Trophoblast cell (in vitro differentiated cells and primary cell): ENCODE results near the gene C14orf93.

Source experiments
- DNase-seq, 2 donors: peaks; one replicate each; pipeline ENCODE4 v3.0.0-alpha.2; 2016
- H2AFZ ChIP-seq: 2 replicates; pipeline ENCODE4 v1.6.1; 2013; ENCODE audit warnings: low read length, moderate library complexity, mild to moderate bottlenecking; ENCODE audit not compliant: insufficient read depth, poor library complexity
- H2AK5ac ChIP-seq: 2 replicates; pipeline ENCODE4 v1.6.1; 2013; ENCODE audit warnings: mild to moderate bottlenecking, low read length
- H2BK120ac ChIP-seq: 2 replicates; pipeline ENCODE4 v1.6.1; 2013; ENCODE audit warnings: low read length, mild to moderate bottlenecking, moderate library complexity; ENCODE audit not compliant: insufficient read depth, poor library complexity
- H2BK12ac ChIP-seq: 2 replicates; pipeline ENCODE4 v1.6.1; 2013; ENCODE audit warnings: mild to moderate bottlenecking, low read length, moderate library complexity
- H2BK5ac ChIP-seq: 2 replicates; pipeline ENCODE4 v1.6.1; 2013; ENCODE audit warnings: low read length, low read depth, moderate library complexity, mild to moderate bottlenecking; ENCODE audit not compliant: poor library complexity
- H3K14ac ChIP-seq: 2 replicates; pipeline ENCODE4 v1.6.1; 2013; ENCODE audit warnings: mild to moderate bottlenecking, low read length
- H3K18ac ChIP-seq: 2 replicates; pipeline ENCODE4 v1.6.1; 2013; ENCODE audit warnings: mild to moderate bottlenecking, low read length
- H3K23ac ChIP-seq: 2 replicates; pipeline ENCODE4 v1.6.1; 2013; ENCODE audit warnings: low read length
- H3K27ac ChIP-seq: 2 replicates; pipeline ENCODE4 v1.5.1; 2013; ENCODE audit warnings: low read depth, mild to moderate bottlenecking, inconsistent platforms, low read length, moderate library complexity
- H3K27me3 ChIP-seq: 2 replicates; pipeline ENCODE4 v1.6.1; 2013; ENCODE audit warnings: inconsistent platforms, mild to moderate bottlenecking, low read length, moderate library complexity; ENCODE audit not compliant: insufficient read depth
- H3K36me3 ChIP-seq, 2 experiments: 1 replicate in 1 of 2; 2 replicates in 1 of 2; pipeline ENCODE4 v1.6.1; 2013; ENCODE audit warnings: low read length in 2 of 2, mild to moderate bottlenecking in 2 of 2, moderate library complexity in 1 of 2; ENCODE audit not compliant: insufficient read depth in 2 of 2, control insufficient read depth in 1 of 2
- H3K4ac ChIP-seq: 2 replicates; pipeline ENCODE4 v1.6.1; 2013; ENCODE audit warnings: low read depth, mild to moderate bottlenecking, low read length, moderate library complexity
- H3K4me1 ChIP-seq, 2 experiments: 1 replicate in 1 of 2; 2 replicates in 1 of 2; pipeline ENCODE4 v1.6.1; 2013; ENCODE audit warnings: low read length in 2 of 2, mild to moderate bottlenecking in 2 of 2, moderate library complexity in 1 of 2; ENCODE audit not compliant: insufficient read depth in 2 of 2, control insufficient read depth in 1 of 2
- H3K4me2 ChIP-seq: 2 replicates; pipeline ENCODE4 v1.6.1; 2013; ENCODE audit warnings: inconsistent platforms, mild to moderate bottlenecking, low read length, moderate library complexity
- H3K4me3 ChIP-seq: 2 replicates; pipeline ENCODE4 v1.5.1; 2013; ENCODE audit warnings: mild to moderate bottlenecking, low read depth, low read length, inconsistent platforms
- H3K79me1 ChIP-seq: one replicate; pipeline ENCODE4 v1.6.1; 2013; ENCODE audit warnings: low read length
- H3K79me2 ChIP-seq: 2 replicates; pipeline ENCODE4 v1.6.1; 2013; ENCODE audit warnings: low read length, mild to moderate bottlenecking; ENCODE audit not compliant: control insufficient read depth, insufficient read depth, poor library complexity
- H3K9ac ChIP-seq: 2 replicates; pipeline ENCODE4 v1.6.1; 2013; ENCODE audit warnings: mild to moderate bottlenecking, low read length
- H3K9me3 ChIP-seq: 2 replicates; pipeline ENCODE4 v1.6.1; 2013; ENCODE audit warnings: low read depth, mild to moderate bottlenecking, control low read depth, inconsistent platforms, low read length; ENCODE audit not compliant: insufficient read depth
- H4K12ac ChIP-seq: 2 replicates; pipeline ENCODE4 v1.6.1; 2013; ENCODE audit warnings: low read depth, mild to moderate bottlenecking, low read length, moderate library complexity
- H4K8ac ChIP-seq: 2 replicates; pipeline ENCODE4 v1.6.1; 2013; ENCODE audit warnings: low read depth, mild to moderate bottlenecking, low read length, moderate library complexity
- H4K91ac ChIP-seq: one replicate; pipeline ENCODE4 v1.6.1; 2013; ENCODE audit warnings: low read depth, mild to moderate bottlenecking, low read length, moderate library complexity
- WGBS: extraction: QIAGEN DNeasy Blood & Tissue Kit; methylation state at CpG from one replicate; pipeline ENCODE4 v1.1.7; 2013; ENCODE audit warnings: missing lambda C conversion rate; ENCODE audit not compliant: insufficient read length, insufficient coverage; ENCODE audit errors: extremely low coverage; 5-methylcytosine and 5-hydroxymethylcytosine counted together

The C14orf93 gene

GRCh38 chr14:23045419-23046357 lies 35.7 kb upstream of the C14orf93 start:
- no peak overlapping the region for H3K23ac ChIP-seq
- H3K9ac ChIP-seq = no peak overlapping the region
- no peak overlapping the region for H4K91ac ChIP-seq
- H3K4ac ChIP-seq = no peak overlapping the region
- no peak overlapping the region for H3K14ac ChIP-seq
- H3K27me3 ChIP-seq = no peaks in the 10 kb centered on the region
- no peak overlapping the region for H3K27ac ChIP-seq
- H2AK5ac ChIP-seq = no peak overlapping the region
- H4K8ac ChIP-seq = no peak overlapping the region
- no CpG with 5 or more reads among the region's 13 CpGs for WGBS
- peaks cover 28 to 36% of the 10 kb centered on the region in 2 experiments for H3K36me3 ChIP-seq
- H3K4me1 ChIP-seq = no peaks in the 10 kb centered on the region
- no peak overlapping the region for H2AFZ ChIP-seq
- H3K4me2 ChIP-seq = no peak overlapping the region
- DNase-seq = no peak
- H3K79me2 ChIP-seq = no peaks in the 10 kb centered on the region
- no peak overlapping the region for H3K4me3 ChIP-seq
- no peak overlapping the region for H2BK5ac ChIP-seq
- H3K18ac ChIP-seq = no peak overlapping the region
- no peak overlapping the region for H2BK12ac ChIP-seq
- H2BK120ac ChIP-seq = no peak overlapping the region
- no peaks in the 10 kb centered on the region for H3K79me1 ChIP-seq
- no peaks in the 10 kb centered on the region for H3K9me3 ChIP-seq
- H4K12ac ChIP-seq = no peak overlapping the region

GRCh38 chr14:23044840-23045239 lies 34.9 kb upstream of the C14orf93 start:
- Histone ChIP-seq H3K79me2 (no peaks in the 10 kb centered on the region), H3K27ac (no peak overlapping the region), H4K91ac (no peak overlapping the region), H4K12ac (no peak overlapping the region), H2AFZ (no peak overlapping the region), H3K4ac (no peak overlapping the region), H3K79me1 (no peaks in the 10 kb centered on the region), H3K4me3 (no peak overlapping the region), H3K36me3 (peaks cover 23 to 28% of the 10 kb centered on the region in 2 experiments), H2AK5ac (no peak overlapping the region), H3K9ac (no peak overlapping the region), H3K18ac (no peak overlapping the region), H3K23ac (no peak overlapping the region), H3K27me3 (no peaks in the 10 kb centered on the region), H3K14ac (no peak overlapping the region), H2BK5ac (no peak overlapping the region), H2BK12ac (no peak overlapping the region), H3K4me2 (no peak overlapping the region), H4K8ac (no peak overlapping the region), H2BK120ac (no peak overlapping the region), H3K4me1 (no peaks in the 10 kb centered on the region), H3K9me3 (no peaks in the 10 kb centered on the region)
- WGBS = no CpG with 5 or more reads among the region's 8 CpGs
- DNase-seq = no peak

- Histone ChIP-seq H3K79me1 (no peaks in the 10 kb centered on the region), H3K4me1 (no peaks in the 10 kb centered on the region), H2BK5ac (no peak overlapping the region), H3K36me3 (peaks cover 13 to 17% of the 10 kb centered on the region in 2 experiments), H4K12ac (no peak overlapping the region), H3K18ac (no peak overlapping the region), H3K4me3 (no peak overlapping the region), H3K14ac (no peak overlapping the region), H2BK12ac (no peak overlapping the region), H3K27ac (no peak overlapping the region), H3K23ac (no peak overlapping the region), H2BK120ac (no peak overlapping the region), H3K79me2 (no peaks in the 10 kb centered on the region), H3K9ac (no peak overlapping the region), H4K8ac (no peak overlapping the region), H4K91ac (no peak overlapping the region), H3K27me3 (no peaks in the 10 kb centered on the region), H2AFZ (no peak overlapping the region), H2AK5ac (no peak overlapping the region), H3K4me2 (no peak overlapping the region), H3K4ac (no peak overlapping the region), H3K9me3 (no peaks in the 10 kb centered on the region)
- WGBS = no CpG with 5 or more reads among the region's 3 CpGs
- DNase-seq = no peak
These were observed 33.8 kb upstream of the C14orf93 start for GRCh38 chr14:23043754-23044153.

GRCh38 chr14:23043145-23043544 lies 33.2 kb upstream of the C14orf93 start:
- no peak overlapping the region for H4K91ac ChIP-seq
- H3K9me3 ChIP-seq = no peaks in the 10 kb centered on the region
- no peak overlapping the region for H3K9ac ChIP-seq
- H3K14ac ChIP-seq = no peak overlapping the region
- no peak overlapping the region for H4K8ac ChIP-seq
- no peaks in the 10 kb centered on the region for H3K27me3 ChIP-seq
- H2AFZ ChIP-seq = no peak overlapping the region
- H4K12ac ChIP-seq = no peak overlapping the region
- H3K4me2 ChIP-seq = no peak overlapping the region
- WGBS = no CpG with 5 or more reads among the region's 6 CpGs
- H3K27ac ChIP-seq = no peak overlapping the region
- H3K36me3 ChIP-seq = peaks cover 9 to 11% of the 10 kb centered on the region in 2 experiments
- no peak overlapping the region for H2AK5ac ChIP-seq
- H3K79me2 ChIP-seq = no peaks in the 10 kb centered on the region
- H3K4me3 ChIP-seq = no peak overlapping the region
- H2BK5ac ChIP-seq = no peak overlapping the region
- H3K4ac ChIP-seq = no peak overlapping the region
- H3K23ac ChIP-seq = no peak overlapping the region
- no peak overlapping the region for H2BK12ac ChIP-seq
- H3K18ac ChIP-seq = no peak overlapping the region
- H3K79me1 ChIP-seq = no peaks in the 10 kb centered on the region
- H2BK120ac ChIP-seq = no peak overlapping the region
- DNase-seq = no peak
- no peaks in the 10 kb centered on the region for H3K4me1 ChIP-seq
